GM12864 (cell line): Measurements from ENCODE around the gene SLC24A5.

Experiments used
- DNase-seq: peaks from one replicate; pipeline ENCODE4 v3.0.0-alpha.2; 2011; ENCODE audit warnings: low read depth
- H3K4me3 ChIP-seq: 2 replicates; pipeline ENCODE4 v1.5.1; 2011; ENCODE audit warnings: mild to moderate bottlenecking, low read depth, low read length, control low read depth
- TF ChIP-seq, protein P1 (sequence below): IDR thresholded peaks from 2 replicates; pipeline ENCODE4 v1.5.1; 2011; ENCODE audit warnings: low read depth, mild to moderate bottlenecking, moderate library complexity, low read length, control low read depth, inconsistent platforms; ENCODE audit errors: missing control alignments

Gene SLC24A5

DNA sequence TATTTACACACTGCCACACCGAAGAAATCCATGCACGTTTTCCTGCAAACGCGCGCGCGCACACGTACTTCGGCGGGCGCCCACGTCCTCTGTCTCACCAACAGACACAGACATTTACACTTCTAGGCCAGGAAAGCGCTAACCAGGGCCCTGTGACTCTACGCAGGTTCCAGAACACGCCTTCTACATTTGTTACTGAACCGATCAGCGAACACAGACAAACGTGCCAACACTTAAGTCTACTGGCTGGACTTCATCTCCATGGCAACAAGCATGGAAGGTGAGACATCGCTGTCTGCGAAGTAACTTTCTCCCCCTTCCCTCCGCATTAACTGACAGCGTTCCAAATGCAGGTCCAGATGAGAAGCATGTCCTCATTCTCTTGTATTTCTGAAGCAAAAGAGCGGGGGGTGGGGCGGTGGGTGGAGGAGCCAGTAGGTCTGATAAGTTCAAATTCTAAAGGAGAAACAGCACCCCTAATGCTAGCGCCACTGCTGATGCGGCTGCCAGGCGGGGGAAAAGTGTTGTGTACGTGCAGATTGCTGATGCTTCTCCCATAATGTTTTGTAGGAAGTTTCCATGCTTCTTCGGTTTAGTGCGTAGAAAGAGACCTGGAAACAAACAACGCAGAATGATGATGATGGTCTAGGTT, 70.9 kb downstream of the SLC24A5 start, which contains the start of gene CTXN2:
Gene CTXN2 (plus strand): TSS at position 92 of the 652 bp plus-strand sequence. CDS start 9,636 bp downstream, outside the sequence.
- TF ChIP-seq, protein P1, sequence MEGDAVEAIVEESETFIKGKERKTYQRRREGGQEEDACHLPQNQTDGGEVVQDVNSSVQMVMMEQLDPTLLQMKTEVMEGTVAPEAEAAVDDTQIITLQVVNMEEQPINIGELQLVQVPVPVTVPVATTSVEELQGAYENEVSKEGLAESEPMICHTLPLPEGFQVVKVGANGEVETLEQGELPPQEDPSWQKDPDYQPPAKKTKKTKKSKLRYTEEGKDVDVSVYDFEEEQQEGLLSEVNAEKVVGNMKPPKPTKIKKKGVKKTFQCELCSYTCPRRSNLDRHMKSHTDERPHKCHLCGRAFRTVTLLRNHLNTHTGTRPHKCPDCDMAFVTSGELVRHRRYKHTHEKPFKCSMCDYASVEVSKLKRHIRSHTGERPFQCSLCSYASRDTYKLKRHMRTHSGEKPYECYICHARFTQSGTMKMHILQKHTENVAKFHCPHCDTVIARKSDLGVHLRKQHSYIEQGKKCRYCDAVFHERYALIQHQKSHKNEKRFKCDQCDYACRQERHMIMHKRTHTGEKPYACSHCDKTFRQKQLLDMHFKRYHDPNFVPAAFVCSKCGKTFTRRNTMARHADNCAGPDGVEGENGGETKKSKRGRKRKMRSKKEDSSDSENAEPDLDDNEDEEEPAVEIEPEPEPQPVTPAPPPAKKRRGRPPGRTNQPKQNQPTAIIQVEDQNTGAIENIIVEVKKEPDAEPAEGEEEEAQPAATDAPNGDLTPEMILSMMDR: no peak
- DNase-seq: no peak
- no peak within 1 kb of the TSS for H3K4me3 ChIP-seq
